Activated naive CD4-positive, alpha-beta T cell treated with anti-CD3 and anti-CD28 coated beads, Interleukin-2, amount 50 U/mL, for 72 hours (primary cell): ENCODE measurements around the gene SCNN1G. TPM values are rescaled to one million over a fixed set of nuclear protein-coding genes. Genes with fewer than 3 reads are reported as not detected.
"Not testable (repeated sequence)": the region's sequence is repeated elsewhere in the genome, so short reads cannot be mapped to it uniquely, and the experiment has no call there.

Source experiments
- ATAC-seq, 2 donors: fragments of 150-1000 bp; cut with Tn5 transposase; 2 replicates each; pipeline ENCODE4 v1.10.0; 2021; ENCODE audit warnings: mild to moderate bottlenecking in 2 of 2, moderate library complexity in 2 of 2
- DNase-seq, 2 donors: peaks; one replicate each; pipeline ENCODE4 v3.0.0; 2021 to 2022; ENCODE audit warnings: low spot score in 2 of 2
- H3K27ac Mint-ChIP-seq, 2 donors: one replicate each; pipeline ENCODE4 v1.8.0; 2022; ENCODE audit warnings: mild to moderate bottlenecking in 2 of 2, mixed read lengths in 2 of 2
- H3K36me3 Mint-ChIP-seq, 2 donors: one replicate each; pipeline ENCODE4 v1.8.0; 2022; ENCODE audit warnings: mixed read lengths in 2 of 2
- H3K9me3 Mint-ChIP-seq, 2 donors: one replicate each; pipeline ENCODE4 v1.8.0; 2022; ENCODE audit warnings: mixed read lengths in 2 of 2
- total RNA-seq, 2 donors: library from RNA; stranded (reverse); gene quantifications; one replicate each; pipeline ENCODE4 v1.2.3, GENCODE V29; 2022

SCNN1G gene, protein sequence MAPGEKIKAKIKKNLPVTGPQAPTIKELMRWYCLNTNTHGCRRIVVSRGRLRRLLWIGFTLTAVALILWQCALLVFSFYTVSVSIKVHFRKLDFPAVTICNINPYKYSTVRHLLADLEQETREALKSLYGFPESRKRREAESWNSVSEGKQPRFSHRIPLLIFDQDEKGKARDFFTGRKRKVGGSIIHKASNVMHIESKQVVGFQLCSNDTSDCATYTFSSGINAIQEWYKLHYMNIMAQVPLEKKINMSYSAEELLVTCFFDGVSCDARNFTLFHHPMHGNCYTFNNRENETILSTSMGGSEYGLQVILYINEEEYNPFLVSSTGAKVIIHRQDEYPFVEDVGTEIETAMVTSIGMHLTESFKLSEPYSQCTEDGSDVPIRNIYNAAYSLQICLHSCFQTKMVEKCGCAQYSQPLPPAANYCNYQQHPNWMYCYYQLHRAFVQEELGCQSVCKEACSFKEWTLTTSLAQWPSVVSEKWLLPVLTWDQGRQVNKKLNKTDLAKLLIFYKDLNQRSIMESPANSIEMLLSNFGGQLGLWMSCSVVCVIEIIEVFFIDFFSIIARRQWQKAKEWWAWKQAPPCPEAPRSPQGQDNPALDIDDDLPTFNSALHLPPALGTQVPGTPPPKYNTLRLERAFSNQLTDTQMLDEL
- not detected for total RNA-seq

DNA sequence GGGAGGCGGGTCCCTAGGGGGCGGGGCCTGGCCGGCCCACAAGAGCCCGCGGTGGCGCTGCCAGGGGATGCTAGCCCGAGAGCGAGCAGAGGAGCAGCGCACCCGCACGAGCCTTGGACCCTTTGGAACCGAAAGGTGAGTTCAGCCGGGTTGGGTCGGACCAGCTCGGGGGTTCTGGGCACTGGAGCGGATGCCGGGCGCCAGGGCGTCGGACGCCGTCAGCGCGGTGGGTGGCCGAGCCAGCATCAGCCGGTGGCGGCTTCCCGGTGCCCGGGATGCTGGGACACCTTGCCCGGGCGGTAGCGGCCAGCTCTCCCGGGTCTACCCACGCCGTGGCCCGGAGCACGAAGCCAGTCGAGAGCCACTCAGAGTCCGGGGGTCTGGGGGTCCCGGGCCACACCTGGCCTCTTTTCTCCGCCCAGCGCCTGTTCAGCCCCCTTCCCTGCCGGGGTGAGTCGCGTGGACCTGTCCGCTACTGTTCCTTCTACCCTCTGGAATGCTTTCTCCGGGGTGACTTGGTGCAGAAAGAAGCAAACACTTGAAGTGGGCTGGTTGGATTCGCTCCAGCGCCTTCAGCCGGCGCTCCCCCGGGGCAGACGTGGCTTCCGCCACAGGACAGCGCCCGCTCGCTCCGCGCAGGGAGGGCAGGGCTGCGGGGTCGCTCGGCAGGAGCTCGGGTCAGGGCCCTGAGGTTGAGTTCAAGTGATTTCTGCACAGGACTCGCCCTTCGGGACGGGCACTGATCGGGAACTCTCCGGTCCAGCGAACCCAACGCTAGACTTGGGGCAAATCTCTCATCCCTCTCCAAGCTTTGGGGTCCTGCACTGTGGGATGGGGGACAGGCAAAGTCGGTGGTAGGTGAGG, at the start of gene SCNN1G:
TSS of gene SCNN1G (plus strand) at position 67 of the 864 bp plus-strand sequence. CDS start 3,527 bp downstream, outside the sequence.
- H3K36me3 Mint-ChIP-seq: no peaks in the 10 kb centered on the region
- no peak within 1 kb of the TSS for H3K27ac Mint-ChIP-seq
- DNase-seq: peak in 1 of 2 donors; percentile 4
- peak in 1 of 2 donors; percentile 48 for ATAC-seq
- no peaks in the 10 kb centered on the region for H3K9me3 Mint-ChIP-seq

- ATAC-seq: no peak
These were observed 49.6 kb upstream of the SCNN1G start for GRCh38 chr16:23132775-23133463.

GRCh38 chr16:23134274-23134673, 48.3 kb upstream of the SCNN1G start:
- H3K27ac Mint-ChIP-seq: no peak overlapping the region
- peaks cover 8 to 18% of the 10 kb centered on the region in 2 donors for H3K9me3 Mint-ChIP-seq
- peaks cover 16 to 29% of the 10 kb centered on the region in 2 donors for H3K36me3 Mint-ChIP-seq
- ATAC-seq: no peak
- no peak for DNase-seq

More at GRCh38 chr16:23132775-23133463, 49.6 kb upstream of the SCNN1G start:
- Mint-ChIP-seq H3K36me3 (peaks cover 4 to 19% of the 10 kb centered on the region in 2 donors), H3K9me3 (peaks cover under 1 to 10% of the 10 kb centered on the region in 2 donors), H3K27ac (no peak overlapping the region)
- no peak for DNase-seq

DNA sequence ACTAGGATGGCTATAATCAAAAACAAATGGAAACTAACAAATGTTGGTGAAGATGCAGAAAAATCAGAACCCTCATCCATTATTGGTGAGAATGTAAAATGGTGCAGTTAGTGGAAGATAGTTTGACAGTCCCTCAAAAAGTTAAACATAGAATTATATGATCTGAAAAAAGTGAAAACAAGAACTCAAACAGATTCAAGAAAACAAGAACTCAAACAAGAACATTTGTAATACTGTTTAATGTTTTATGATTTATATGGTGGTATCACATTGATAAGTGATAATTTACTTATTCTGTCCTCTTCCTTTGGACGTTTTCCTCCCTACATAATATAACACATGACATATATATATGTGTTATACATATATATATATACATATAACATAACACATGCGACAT, 45.3 kb upstream of the SCNN1G start:
- ATAC-seq (no peak), DNase-seq (no peak)
- Mint-ChIP-seq H3K36me3 (peaks cover 16 to 29% of the 10 kb centered on the region in 2 donors), H3K9me3 (peaks cover 8 to 18% of the 10 kb centered on the region in 2 donors), H3K27ac (no peak overlapping the region)

- no peak overlapping the region for H3K27ac Mint-ChIP-seq
- peaks cover 16 to 29% of the 10 kb centered on the region in 2 donors for H3K36me3 Mint-ChIP-seq
- ATAC-seq (no peak), DNase-seq (no peak)
- H3K9me3 Mint-ChIP-seq: peaks cover 8 to 18% of the 10 kb centered on the region in 2 donors
These were observed 44.7 kb upstream of the SCNN1G start for GRCh38 chr16:23137818-23138217.

DNA sequence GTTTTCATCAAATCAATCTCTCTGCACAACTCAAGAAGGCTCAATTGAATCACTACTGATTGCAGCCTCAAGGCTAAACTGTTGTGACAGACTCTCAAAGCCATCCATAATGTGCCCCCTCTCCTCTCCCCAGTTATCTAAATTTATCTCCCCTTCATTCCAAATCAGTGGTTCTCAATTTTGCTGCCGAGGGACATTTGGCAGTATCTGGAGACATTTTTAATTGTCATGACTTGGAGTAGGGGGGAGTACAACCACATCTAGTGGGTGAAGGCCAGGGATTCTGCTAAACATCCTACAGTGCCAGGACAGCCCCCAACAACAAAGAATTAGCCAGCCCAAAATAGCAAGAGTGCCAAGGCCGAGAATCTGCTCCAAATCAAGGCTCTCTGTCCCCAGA, 42.4 kb upstream of the SCNN1G start:
- ATAC-seq (no peak), DNase-seq (no peak)
- peaks cover 8 to 18% of the 10 kb centered on the region in 2 donors for H3K9me3 Mint-ChIP-seq
- no peak overlapping the region for H3K27ac Mint-ChIP-seq
- peaks cover 16 to 32% of the 10 kb centered on the region in 2 donors for H3K36me3 Mint-ChIP-seq

DNA sequence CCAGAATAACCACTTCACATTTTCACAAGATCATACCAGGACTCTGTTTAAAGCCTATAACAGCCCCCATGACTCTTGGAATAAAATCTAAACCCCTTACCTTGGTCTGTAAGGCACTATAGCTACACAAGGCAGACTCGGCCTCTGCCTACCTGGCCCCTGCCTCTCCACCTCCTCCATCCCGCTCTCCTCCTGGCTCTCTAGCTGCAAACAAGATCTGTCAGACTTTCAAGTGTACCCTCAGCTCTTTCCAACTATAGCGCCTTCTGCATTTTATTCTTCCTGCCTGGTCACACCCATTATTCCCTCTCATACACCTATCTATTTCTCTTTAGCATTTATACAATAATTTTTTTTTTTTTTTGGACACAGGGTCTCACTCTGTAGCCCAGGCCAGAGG, 41.5 kb upstream of the SCNN1G start:
- ATAC-seq (no peak), DNase-seq (no peak)
- peaks cover 13 to 28% of the 10 kb centered on the region in 2 donors for H3K36me3 Mint-ChIP-seq
- H3K9me3 Mint-ChIP-seq: peaks cover 8 to 14% of the 10 kb centered on the region in 2 donors
- H3K27ac Mint-ChIP-seq: no peak overlapping the region

- no peak for ATAC-seq
- Mint-ChIP-seq H3K27ac (no peak overlapping the region), H3K9me3 (peaks cover 8 to 13% of the 10 kb centered on the region in 2 donors)
These were observed 41.0 kb upstream of the SCNN1G start for GRCh38 chr16:23141500-23141899.

DNA sequence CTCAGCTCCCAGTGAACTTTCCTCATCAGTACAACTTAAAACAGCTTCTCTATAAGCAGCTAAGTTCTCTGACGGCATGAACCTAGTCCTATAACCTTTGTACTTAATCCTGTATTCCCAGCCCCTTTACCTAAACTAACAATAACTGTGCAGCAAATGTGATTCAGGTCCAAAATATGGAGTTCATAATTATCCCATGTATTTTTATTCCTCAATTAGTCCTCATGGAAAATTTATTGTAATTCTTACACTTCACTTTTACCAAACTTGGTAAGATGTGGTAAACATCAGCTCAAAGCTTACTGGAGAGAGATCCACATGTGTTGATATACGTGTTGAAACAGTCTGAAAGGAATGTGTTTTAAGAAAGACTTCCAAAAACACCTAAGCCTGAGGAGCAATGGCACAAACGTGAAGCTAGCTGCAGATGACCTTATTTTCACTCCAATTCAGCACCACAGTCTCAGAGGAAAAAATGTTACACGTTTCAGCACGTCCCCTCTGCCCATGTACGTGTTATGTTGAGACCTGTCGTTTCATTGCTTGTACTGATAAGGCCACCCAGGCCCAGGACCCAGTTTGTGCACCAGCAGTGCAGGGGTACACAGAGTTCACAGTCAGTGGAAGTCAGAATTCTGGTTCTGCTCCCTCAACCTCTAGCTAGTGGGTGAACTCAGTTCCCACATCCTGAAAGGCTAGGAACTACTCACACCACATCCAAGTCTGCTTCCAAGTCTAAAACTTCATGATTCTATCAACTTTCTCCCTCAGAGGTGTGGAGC, 40.4 kb upstream of the SCNN1G start:
- ATAC-seq: no peak
- H3K36me3 Mint-ChIP-seq: peaks cover 11 to 23% of the 10 kb centered on the region in 2 donors
- no peak overlapping the region for H3K27ac Mint-ChIP-seq
- peaks cover 8 to 13% of the 10 kb centered on the region in 2 donors for H3K9me3 Mint-ChIP-seq
- DNase-seq: no peak

More at GRCh38 chr16:23141500-23141899, 41.0 kb upstream of the SCNN1G start:
- DNase-seq: no peak
- H3K36me3 Mint-ChIP-seq: peaks cover 11 to 27% of the 10 kb centered on the region in 2 donors

GRCh38 chr16:23143391-23143790, 39.2 kb upstream of the SCNN1G start:
- H3K9me3 Mint-ChIP-seq: peaks cover 3 to 5% of the 10 kb centered on the region in 2 donors
- no peak for DNase-seq
- ATAC-seq: no peak
- H3K27ac Mint-ChIP-seq: no peak overlapping the region
- H3K36me3 Mint-ChIP-seq: peaks cover 11 to 15% of the 10 kb centered on the region in 2 donors

DNA sequence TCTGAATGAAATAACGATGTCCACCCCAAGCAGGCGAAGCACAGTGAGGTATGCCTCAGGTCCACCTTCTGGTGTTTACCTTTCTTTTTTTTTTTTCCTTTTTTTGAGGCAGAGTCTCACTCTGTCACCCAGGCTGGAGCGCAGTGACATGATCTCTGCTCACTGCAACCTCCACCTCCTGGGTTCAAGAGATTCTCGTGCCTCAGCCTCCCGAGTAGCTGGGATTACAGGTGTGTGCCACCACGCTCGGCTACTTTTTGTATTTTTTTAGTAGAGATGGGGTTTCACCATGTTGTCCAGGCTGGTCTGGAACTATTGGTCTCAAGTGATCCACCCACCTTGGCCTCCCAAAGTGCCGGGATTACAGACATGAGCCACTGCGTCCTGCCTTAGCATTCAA, 38.2 kb upstream of the SCNN1G start:
- H3K27ac Mint-ChIP-seq, H3K9me3 Mint-ChIP-seq, ATAC-seq, DNase-seq: not testable (repeated sequence)
- H3K36me3 Mint-ChIP-seq: peaks cover 7 to 10% of the 10 kb centered on the region in 2 donors

GRCh38 chr16:23145186-23145585, 37.4 kb upstream of the SCNN1G start:
- ATAC-seq (no peak), DNase-seq (no peak)
- Mint-ChIP-seq H3K9me3 (no peaks in the 10 kb centered on the region), H3K36me3 (peaks cover 7 to 10% of the 10 kb centered on the region in 2 donors), H3K27ac (no peak overlapping the region)

GRCh38 chr16:23145608-23146007, 36.9 kb upstream of the SCNN1G start:
- no peaks in the 10 kb centered on the region for H3K9me3 Mint-ChIP-seq
- ATAC-seq: no peak
- H3K27ac Mint-ChIP-seq: no peak overlapping the region
- no peak for DNase-seq
- H3K36me3 Mint-ChIP-seq: peaks cover 7 to 10% of the 10 kb centered on the region in 2 donors

GRCh38 chr16:23146877-23147601, 35.5 kb upstream of the SCNN1G start:
- no peak for ATAC-seq
- H3K9me3 Mint-ChIP-seq: no peaks in the 10 kb centered on the region
- peaks cover 7 to 10% of the 10 kb centered on the region in 2 donors for H3K36me3 Mint-ChIP-seq
- H3K27ac Mint-ChIP-seq: no peak overlapping the region
- no peak for DNase-seq

GRCh38 chr16:23147666-23148065, 34.9 kb upstream of the SCNN1G start:
- peak overlapping the region in 1 of 2 donors; percentile 96 for H3K27ac Mint-ChIP-seq
- DNase-seq (no peak), ATAC-seq (no peak)
- H3K36me3 Mint-ChIP-seq: peaks cover 7 to 10% of the 10 kb centered on the region in 2 donors
- H3K9me3 Mint-ChIP-seq: no peaks in the 10 kb centered on the region
